NCI-H2227 (cell line): ENCODE measurements around the gene SERGEF.
A peak's percentile ranks its signal among the peaks of the same experiment; 100 is the strongest.

Source experiments
- DNase-seq: peaks from one replicate; lab custom pipeline; 2025; ENCODE audit not compliant: unreplicated experiment; lab: John Stamatoyannopoulos, UW

Gene SERGEF

GRCh38 chr11:17753153-17753552, 259.7 kb downstream of the SERGEF start:
- DNase-seq = no peak

DNA sequence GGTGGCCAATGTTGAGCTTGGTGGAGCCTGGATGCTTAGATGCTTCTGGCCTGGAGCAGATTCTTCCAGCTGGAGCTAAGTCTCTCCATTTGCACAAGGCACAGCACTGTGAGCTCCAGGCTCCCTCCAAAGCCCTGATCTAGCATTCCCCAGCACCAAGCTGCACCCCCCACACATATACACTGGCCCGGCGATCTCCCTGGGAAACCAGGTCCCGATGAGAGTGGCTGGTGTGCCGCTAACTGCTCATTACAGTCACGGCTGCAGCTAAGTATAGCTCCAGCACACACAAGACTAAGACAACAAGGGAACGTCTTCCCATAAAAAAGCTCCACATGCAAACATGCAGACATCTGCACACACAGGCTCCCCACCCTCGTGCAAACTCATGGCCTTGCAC, 260.7 kb downstream of the SERGEF start:
- peak; percentile 63 for DNase-seq

DNA sequence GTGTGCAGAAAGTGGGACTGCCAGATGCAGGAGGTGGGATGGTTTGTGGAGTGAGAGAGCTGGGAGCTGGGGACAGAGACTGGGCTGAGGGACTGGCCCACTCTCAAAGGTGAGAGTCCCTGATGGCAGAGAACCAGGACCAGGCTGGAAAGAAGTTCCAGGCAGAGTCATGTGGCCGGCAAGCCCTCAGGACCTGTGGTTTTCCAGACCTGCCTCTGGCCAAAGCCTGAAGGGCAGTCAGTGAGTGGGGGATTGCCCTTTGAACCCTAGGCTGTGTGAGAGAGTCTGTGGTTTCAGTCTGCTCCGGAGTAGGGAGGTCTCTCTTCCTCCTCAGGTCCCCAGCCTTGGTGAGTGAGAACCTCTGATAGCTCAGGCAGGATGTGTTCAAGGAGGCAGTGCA, 261.3 kb downstream of the SERGEF start:
- DNase-seq = no peak

DNA sequence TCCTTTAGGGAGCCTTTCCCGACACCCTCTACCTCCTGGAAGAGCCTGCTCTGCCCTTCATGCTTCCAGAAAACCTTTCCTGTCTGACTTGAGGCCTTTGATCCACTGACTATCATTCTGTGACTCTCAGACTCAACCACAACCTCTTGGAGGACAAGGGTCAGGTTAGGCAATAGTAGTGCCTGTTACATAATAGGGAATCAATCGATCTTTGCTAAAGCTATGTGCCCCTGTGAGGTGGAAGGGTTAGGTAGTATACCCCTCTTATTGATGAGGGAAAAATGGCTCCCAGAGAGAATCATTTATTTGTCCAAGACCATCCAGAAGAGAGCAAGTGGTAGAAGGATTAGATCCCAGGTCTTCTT, 262.1 kb downstream of the SERGEF start:
- no peak for DNase-seq

DNA sequence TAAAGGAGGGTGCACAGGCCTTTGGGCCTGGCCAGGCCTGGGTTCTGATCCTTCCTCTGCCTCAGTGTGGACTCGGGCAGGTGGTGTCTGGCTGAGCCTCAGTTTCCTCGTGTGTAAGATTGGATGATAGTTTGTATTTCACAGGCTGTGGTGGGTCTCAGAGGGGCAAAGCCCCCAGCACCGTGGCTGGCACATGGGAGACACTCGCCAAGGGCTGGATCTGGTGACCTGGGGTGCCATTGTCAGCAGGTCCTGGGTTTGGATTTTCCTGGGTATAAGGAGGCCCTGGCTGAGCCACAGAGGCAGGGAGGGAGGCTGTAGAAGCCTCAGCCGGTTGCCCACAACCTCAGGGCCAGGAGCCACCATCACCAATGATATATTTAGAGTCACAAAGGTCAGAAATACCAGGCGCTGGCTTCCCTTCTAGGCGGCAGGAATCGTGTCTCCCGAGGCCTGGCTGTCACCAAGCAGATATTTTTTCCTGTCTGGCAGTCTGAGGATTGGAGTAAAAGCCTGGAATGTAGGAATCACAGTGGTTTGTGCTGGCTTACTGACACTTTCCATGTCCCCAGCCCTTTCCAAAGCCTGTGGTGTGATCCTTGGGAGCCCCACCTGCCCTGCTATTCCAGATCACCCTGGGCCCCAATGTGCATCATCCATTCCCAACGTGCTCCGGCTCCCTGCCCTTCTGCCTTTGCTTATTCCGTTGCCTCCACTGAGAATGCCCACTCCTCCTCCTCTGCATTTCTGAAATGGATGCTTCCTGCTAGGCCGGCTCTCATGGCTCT, 262.6 kb downstream of the SERGEF start:
- DNase-seq = no peak

GRCh38 chr11:17748761-17749721, 263.8 kb downstream of the SERGEF start:
- DNase-seq = no peak

- DNase-seq = no peak
Measured at GRCh38 chr11:17748044-17748443, 264.8 kb downstream of the SERGEF start.

GRCh38 chr11:17747131-17747955, 265.5 kb downstream of the SERGEF start:
- DNase-seq = no peak

DNA sequence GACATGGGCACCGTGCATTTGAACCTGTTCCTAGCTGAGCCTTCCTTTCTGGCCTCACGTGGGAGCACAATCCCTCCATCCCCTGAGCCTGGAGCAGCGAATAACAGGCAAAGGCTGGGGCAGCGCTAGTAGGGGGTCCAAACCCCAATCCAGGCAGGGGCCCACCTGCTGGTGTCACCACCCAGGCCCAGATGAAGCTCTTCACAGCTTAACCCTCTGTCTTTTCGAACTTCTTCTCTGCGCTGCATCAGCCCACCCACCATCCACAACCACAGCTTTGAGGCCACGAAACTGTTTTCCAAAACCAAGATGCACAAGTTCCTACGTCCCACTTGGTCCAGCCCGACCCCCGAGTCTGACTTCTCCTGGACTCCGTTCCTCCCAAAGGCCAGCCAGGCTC, 266.8 kb downstream of the SERGEF start:
- DNase-seq = no peak

DNA sequence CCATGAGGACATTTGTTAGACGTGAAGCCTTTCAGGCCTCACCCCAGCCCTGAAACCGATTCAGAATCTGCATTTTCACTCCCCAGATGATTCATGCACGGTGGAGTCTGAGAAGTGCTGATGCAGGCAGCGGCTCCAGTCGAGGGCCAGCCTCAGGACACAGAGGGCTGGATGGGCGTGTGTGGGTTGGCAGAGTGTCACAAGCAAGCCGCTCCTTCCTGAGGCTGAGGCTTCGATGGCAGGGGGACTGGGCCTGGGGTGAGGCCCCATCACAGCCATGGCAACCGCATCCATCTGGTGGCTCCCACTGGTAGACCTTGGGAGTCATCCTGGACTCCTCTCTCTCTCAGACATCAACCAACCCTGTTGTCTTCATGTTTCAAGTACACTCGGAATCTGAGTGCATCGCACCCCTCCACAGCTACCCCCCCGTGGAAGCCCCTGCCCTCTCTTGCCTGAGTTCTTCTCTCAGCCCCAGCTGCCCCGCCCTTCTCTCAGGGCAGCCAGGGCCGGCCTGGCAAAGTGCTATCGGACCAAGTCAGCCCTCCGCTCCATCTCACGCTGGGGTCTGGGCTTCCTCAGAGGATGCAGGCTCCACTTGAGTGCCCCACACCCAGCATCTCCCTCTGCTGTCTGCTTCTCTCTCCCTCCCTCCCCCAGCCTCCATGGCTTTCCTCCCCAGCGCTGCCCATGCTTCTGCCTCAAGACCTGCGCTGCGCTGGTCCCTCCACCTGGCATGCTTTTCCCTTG, 267.6 kb downstream of the SERGEF start:
- DNase-seq = no peak

DNA sequence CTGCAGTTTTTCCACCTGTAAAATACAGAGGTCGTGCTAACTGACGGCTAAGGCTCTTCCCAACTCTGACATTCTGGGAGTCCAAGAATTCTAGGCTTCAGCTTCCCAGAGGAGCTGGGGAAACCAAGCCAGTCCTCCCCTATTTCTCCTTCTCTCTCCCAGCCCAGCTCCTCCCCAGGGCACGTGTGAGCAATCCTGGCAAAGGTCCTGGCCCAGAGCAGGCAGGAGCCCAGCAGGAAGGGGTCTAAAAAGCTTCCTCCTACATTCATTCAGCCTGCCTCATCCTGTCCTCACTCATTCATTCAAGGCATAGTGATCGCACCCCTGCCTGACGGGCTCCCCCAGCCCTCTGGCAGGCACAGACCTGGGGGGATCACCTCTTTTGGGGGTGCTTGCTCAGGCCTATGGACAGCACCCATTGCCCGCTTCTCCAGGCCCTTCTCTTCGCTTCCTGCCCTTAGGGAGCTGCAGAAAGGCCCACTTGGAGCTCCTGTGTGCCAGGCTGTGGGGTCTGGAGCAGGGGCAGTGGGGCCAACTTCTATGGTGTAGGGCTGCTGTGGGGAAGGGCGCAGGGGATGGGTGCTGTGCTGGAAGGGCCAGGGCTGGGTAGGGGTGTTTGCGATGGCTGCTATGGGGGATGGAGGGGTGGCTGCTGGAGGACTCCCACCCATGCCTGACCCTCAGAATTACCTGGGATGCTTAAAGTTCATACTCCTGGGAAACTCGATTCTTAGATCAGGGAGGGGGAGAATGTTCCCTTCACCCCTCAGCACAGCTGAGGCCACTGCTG, 268.5 kb downstream of the SERGEF start:
- no peak for DNase-seq

DNA sequence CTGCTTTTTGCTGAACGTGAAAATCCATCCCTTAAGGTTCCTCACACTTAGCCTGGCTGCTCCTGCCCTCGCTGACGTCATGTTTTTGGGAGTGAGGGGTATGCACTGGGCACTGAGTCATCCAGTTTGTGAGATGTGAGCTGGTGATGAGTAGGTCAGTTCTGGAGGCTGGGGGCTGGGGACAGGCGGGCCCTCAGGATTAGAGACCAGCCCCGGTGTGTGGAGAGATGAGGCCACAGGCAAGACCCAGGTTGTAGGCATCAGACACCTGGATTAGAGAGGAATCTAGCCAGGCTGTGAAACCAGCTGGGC, 269.1 kb downstream of the SERGEF start:
- DNase-seq = no peak

- DNase-seq = no peak
Measured at GRCh38 chr11:17743026-17743807, 269.6 kb downstream of the SERGEF start.

GRCh38 chr11:17742019-17742418, 270.8 kb downstream of the SERGEF start:
- DNase-seq = no peak

GRCh38 chr11:17741487-17741886, 271.4 kb downstream of the SERGEF start:
- no peak for DNase-seq

- DNase-seq = no peak
Measured at GRCh38 chr11:17740649-17741235, 272.1 kb downstream of the SERGEF start.

- DNase-seq = no peak
Measured at GRCh38 chr11:17739945-17740338, 272.9 kb downstream of the SERGEF start.

DNA sequence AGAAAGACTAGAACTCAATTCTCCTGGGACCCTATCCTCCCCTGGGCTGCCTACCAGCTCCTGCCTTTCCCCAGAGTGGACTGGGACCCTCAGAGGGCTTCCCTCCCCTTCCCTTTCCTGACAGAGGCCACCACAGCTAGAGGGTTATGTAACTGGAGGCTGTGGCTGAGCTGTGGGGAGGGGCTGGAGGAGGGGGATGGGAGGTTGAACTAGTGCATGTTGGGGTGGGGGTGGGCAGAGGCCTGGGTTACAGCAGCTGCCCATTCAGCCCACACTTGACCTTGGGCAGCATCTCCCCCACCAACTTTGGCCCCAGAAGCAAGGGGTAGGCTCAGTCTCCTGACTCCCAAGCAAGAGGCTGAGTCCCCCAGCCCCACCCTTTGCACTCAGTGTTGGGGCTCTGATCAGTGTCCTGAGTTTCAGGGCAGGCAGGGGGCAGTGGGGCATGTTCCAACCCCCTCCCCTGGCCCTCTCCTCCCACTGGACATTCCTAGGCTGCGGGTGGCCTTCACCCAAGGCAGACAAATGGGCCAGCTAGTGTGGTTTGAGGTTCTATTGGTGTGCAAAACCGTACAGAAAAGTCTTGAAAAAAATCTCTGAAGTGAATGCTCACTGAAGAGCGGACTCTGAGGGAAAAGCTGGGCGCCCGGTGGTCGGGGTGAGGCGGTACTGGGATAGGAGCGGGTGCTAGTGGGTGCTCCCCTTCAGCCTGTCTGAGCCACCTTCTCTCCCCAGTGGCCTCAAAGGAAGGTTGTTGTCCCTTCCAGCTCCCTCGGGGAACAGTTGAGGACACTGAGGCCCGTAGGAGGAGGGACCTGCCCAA, 274.5 kb downstream of the SERGEF start:
- no peak for DNase-seq
